H9 (cell line): Measurements from ENCODE around the gene ACR. TPM values are rescaled to one million over a fixed set of nuclear protein-coding genes. Genes with fewer than 3 reads are reported as not detected.

Experiments
- DNase-seq: peaks from one replicate; pipeline ENCODE4 v3.0.0-alpha.2; 2017
- H2AFZ ChIP-seq: one replicate; pipeline ENCODE4 v1.6.1; 2013; ENCODE audit warnings: mild to moderate bottlenecking, low read length, control low read depth, moderate library complexity
- H2AK5ac ChIP-seq: 2 replicates; pipeline ENCODE4 v1.6.1; 2013; ENCODE audit warnings: low read length, control low read depth, mixed read lengths; ENCODE audit not compliant: insufficient read length
- H2BK120ac ChIP-seq: one replicate; pipeline ENCODE4 v1.6.1; 2013; ENCODE audit warnings: low read depth, mild to moderate bottlenecking, low read length, control low read depth, inconsistent platforms; ENCODE audit not compliant: poor library complexity, severe bottlenecking
- H2BK12ac ChIP-seq: 2 replicates; pipeline ENCODE4 v1.6.1; 2013; ENCODE audit warnings: low read length, control low read depth, mixed read lengths, low read depth; ENCODE audit not compliant: insufficient read length
- H2BK15ac ChIP-seq: 2 replicates; pipeline ENCODE4 v1.6.1; 2013; ENCODE audit warnings: low read depth, low read length, control low read depth
- H2BK20ac ChIP-seq: one replicate; pipeline ENCODE4 v1.6.1; 2013; ENCODE audit warnings: low read depth, mild to moderate bottlenecking, low read length, control low read depth, inconsistent platforms; ENCODE audit not compliant: poor library complexity, severe bottlenecking
- H2BK5ac ChIP-seq: 2 replicates; pipeline ENCODE4 v1.6.1; 2013; ENCODE audit warnings: low read length, control low read depth, mixed read lengths; ENCODE audit not compliant: insufficient read length
- H3K14ac ChIP-seq: 2 replicates; pipeline ENCODE4 v1.6.1; 2013; ENCODE audit warnings: low read length, control low read depth; ENCODE audit not compliant: insufficient read depth
- H3K18ac ChIP-seq: 2 replicates; pipeline ENCODE4 v1.6.1; 2013; ENCODE audit warnings: low read depth, mild to moderate bottlenecking, mixed read lengths, low read length, control low read depth; ENCODE audit not compliant: insufficient read length
- H3K23ac ChIP-seq: 2 replicates; pipeline ENCODE4 v1.6.1; 2013; ENCODE audit warnings: low read length, control low read depth, mixed read lengths, low read depth; ENCODE audit not compliant: insufficient read length
- H3K23me2 ChIP-seq: 2 replicates; pipeline ENCODE4 v1.6.1; 2013; ENCODE audit warnings: low read depth, mild to moderate bottlenecking, mixed read lengths, low read length, control low read depth; ENCODE audit not compliant: insufficient read length, poor library complexity, severe bottlenecking
- H3K27ac ChIP-seq: 2 replicates; pipeline ENCODE4 v1.5.1; 2013; ENCODE audit warnings: low read length, control low read depth, mixed read lengths, low read depth; ENCODE audit not compliant: insufficient read length
- H3K27me3 ChIP-seq: 2 replicates; pipeline ENCODE4 v1.6.1; 2013; ENCODE audit warnings: low read length, control low read depth, inconsistent platforms; ENCODE audit not compliant: insufficient read depth
- H3K4ac ChIP-seq: 2 replicates; pipeline ENCODE4 v1.6.1; 2013; ENCODE audit warnings: low read depth, mild to moderate bottlenecking, control low read depth, inconsistent platforms, low read length, moderate library complexity
- H3K4me1 ChIP-seq: 2 replicates; pipeline ENCODE4 v1.6.1; 2013; ENCODE audit warnings: low read length, control low read depth, inconsistent platforms; ENCODE audit not compliant: insufficient read depth
- H3K4me2 ChIP-seq: 2 replicates; pipeline ENCODE4 v1.6.1; 2013; ENCODE audit warnings: low read length, control low read depth, mixed read lengths; ENCODE audit not compliant: insufficient read length, insufficient read depth
- H3K56ac ChIP-seq: 2 replicates; pipeline ENCODE4 v1.6.1; 2013; ENCODE audit warnings: low read depth, mild to moderate bottlenecking, mixed read lengths, low read length, control low read depth; ENCODE audit not compliant: insufficient read length
- H3K79me1 ChIP-seq: 2 replicates; pipeline ENCODE4 v1.6.1; 2013; ENCODE audit warnings: low read depth, mild to moderate bottlenecking, moderate library complexity, low read length, control low read depth, inconsistent platforms; ENCODE audit not compliant: insufficient read depth, poor library complexity, severe bottlenecking
- H3K79me2 ChIP-seq: 2 replicates; pipeline ENCODE4 v1.6.1; 2013; ENCODE audit warnings: low read length, control low read depth, inconsistent platforms; ENCODE audit not compliant: insufficient read depth
- H3K9ac ChIP-seq: 2 replicates; pipeline ENCODE4 v1.6.1; 2013; ENCODE audit warnings: low read length, control low read depth, mixed read lengths; ENCODE audit not compliant: insufficient read length; ENCODE audit errors: extremely low read depth
- H3K9me3 ChIP-seq: one replicate; pipeline ENCODE4 v1.6.1; 2013; ENCODE audit warnings: low read depth, low read length, inconsistent platforms; ENCODE audit not compliant: control insufficient read depth
- H3T11ph ChIP-seq: one replicate; pipeline ENCODE4 v1.6.1; 2013; ENCODE audit warnings: mild to moderate bottlenecking, low read length, control low read depth, inconsistent platforms
- H4K20me1 ChIP-seq: one replicate; pipeline ENCODE4 v1.6.1; 2013; ENCODE audit not compliant: control insufficient read depth, insufficient read length, insufficient read depth
- H4K5ac ChIP-seq: 2 replicates; pipeline ENCODE4 v1.6.1; 2013; ENCODE audit warnings: low read depth, mild to moderate bottlenecking, mixed read lengths, low read length, control low read depth; ENCODE audit not compliant: insufficient read length
- H4K8ac ChIP-seq: replicated peaks from 2 replicates; pipeline ENCODE4 v1.6.1; 2013; ENCODE audit warnings: low read length, control low read depth, mixed read lengths, low read depth; ENCODE audit not compliant: insufficient read length
- H4K91ac ChIP-seq: 2 replicates; pipeline ENCODE4 v1.6.1; 2013; ENCODE audit warnings: low read depth, mild to moderate bottlenecking, moderate library complexity, mixed read lengths, low read length, control low read depth; ENCODE audit not compliant: insufficient read length
- H3K27ac Mint-ChIP-seq, 3 experiments: 2 replicates in 2 of 3; 3 replicates in 1 of 3; pipeline ENCODE4 v1.8.0; 2020 to 2021; ENCODE audit warnings: mixed read lengths in 3 of 3, mild to moderate bottlenecking in 1 of 3, moderate library complexity in 1 of 3
- H3K27me3 Mint-ChIP-seq: 2 replicates; pipeline ENCODE4 v1.8.0; 2021; ENCODE audit warnings: low read depth, mild to moderate bottlenecking, moderate library complexity, mixed read lengths
- H3K36me3 Mint-ChIP-seq, 3 experiments: 2 replicates in 2 of 3; 3 replicates in 1 of 3; pipeline ENCODE4 v1.8.0; 2020 to 2021; ENCODE audit warnings: low read depth in 3 of 3, mixed read lengths in 3 of 3; ENCODE audit not compliant: insufficient read depth in 1 of 3
- H3K4me1 Mint-ChIP-seq, 2 experiments: 2 replicates each; pipeline ENCODE4 v1.8.0; 2020; ENCODE audit warnings: mixed read lengths in 2 of 2
- H3K4me3 Mint-ChIP-seq, 2 experiments: 2 replicates in 1 of 2; 3 replicates in 1 of 2; pipeline ENCODE4 v1.8.0; 2020 to 2021; ENCODE audit warnings: mild to moderate bottlenecking in 2 of 2, mixed read lengths in 2 of 2, moderate library complexity in 1 of 2
- H3K9me3 Mint-ChIP-seq, 2 experiments: 2 replicates in 1 of 2; 3 replicates in 1 of 2; pipeline ENCODE4 v1.8.0; 2020; ENCODE audit warnings: mild to moderate bottlenecking in 2 of 2, mixed read lengths in 2 of 2, moderate library complexity in 1 of 2
- WGBS: extraction: QIAGEN DNeasy Blood & Tissue Kit; methylation state at CpG from one replicate; pipeline ENCODE4 v1.1.7; 2013; ENCODE audit warnings: missing lambda C conversion rate, low lambda C conversion rate, mixed read lengths; ENCODE audit not compliant: insufficient read length; ENCODE audit errors: extremely low coverage; 5-methylcytosine and 5-hydroxymethylcytosine counted together
- total RNA-seq: library from RNA; stranded (reverse); gene quantifications from 2 replicates; pipeline ENCODE4 v1.2.1, GENCODE V29; 2021
- TF ChIP-seq, protein P1 (sequence below): fragments of 200-600 bp; sonication (generic); conservative IDR thresholded peaks from 3 replicates; pipeline ENCODE4 v1.8.0; 2021; ENCODE audit warnings: antibody characterized with exemption, mild to moderate bottlenecking

The ACR gene
- total RNA-seq, 1 experiment from 2014 or later, result 0.35 TPM

- Histone ChIP-seq H3K27me3 (peaks cover 5% of the 10 kb centered on the region; the same call in 1 of the 2 replicates), H3K23me2 (peaks cover 8% of the 10 kb centered on the region), H3K14ac (no peak overlapping the region), H3K4ac (no peak overlapping the region), H3T11ph (no peak overlapping the region), H2AK5ac (no peak overlapping the region), H3K4me2 (peak overlapping the region; percentile 40), H3K79me1 (no peaks in the 10 kb centered on the region), H2BK12ac (no peak overlapping the region), H3K4me1 (no peaks in the 10 kb centered on the region), H4K5ac (no peak overlapping the region), H4K91ac (no peak overlapping the region), H2BK120ac (no peak overlapping the region), H4K20me1 (no peaks in the 10 kb centered on the region), H3K23ac (no peak overlapping the region), H2BK20ac (no peak overlapping the region), H3K9me3 (no peaks in the 10 kb centered on the region), H3K79me2 (no peaks in the 10 kb centered on the region), H3K27ac (no peak overlapping the region), H2BK5ac (no peak overlapping the region), H3K18ac (no peak overlapping the region), H3K9ac (no peak overlapping the region), H2BK15ac (no peak overlapping the region), H4K8ac (no peak overlapping the region), H2AFZ (no peak overlapping the region), H3K56ac (no peak overlapping the region)
- Mint-ChIP-seq H3K9me3 (no peaks in the 10 kb centered on the region), H3K27me3 (peaks cover 56% of the 10 kb centered on the region), H3K4me1 (peaks cover 2 to 16% of the 10 kb centered on the region in 2 experiments), H3K4me3 (peak overlapping the region; percentile 58 to 80), H3K27ac (no peak overlapping the region), H3K36me3 (peaks cover 0 to 9% (median 4%) of the 10 kb centered on the region in 3 experiments; a peak in 4 of 7 replicates)
- DNase-seq, result no peak
- TF ChIP-seq, protein P1, sequence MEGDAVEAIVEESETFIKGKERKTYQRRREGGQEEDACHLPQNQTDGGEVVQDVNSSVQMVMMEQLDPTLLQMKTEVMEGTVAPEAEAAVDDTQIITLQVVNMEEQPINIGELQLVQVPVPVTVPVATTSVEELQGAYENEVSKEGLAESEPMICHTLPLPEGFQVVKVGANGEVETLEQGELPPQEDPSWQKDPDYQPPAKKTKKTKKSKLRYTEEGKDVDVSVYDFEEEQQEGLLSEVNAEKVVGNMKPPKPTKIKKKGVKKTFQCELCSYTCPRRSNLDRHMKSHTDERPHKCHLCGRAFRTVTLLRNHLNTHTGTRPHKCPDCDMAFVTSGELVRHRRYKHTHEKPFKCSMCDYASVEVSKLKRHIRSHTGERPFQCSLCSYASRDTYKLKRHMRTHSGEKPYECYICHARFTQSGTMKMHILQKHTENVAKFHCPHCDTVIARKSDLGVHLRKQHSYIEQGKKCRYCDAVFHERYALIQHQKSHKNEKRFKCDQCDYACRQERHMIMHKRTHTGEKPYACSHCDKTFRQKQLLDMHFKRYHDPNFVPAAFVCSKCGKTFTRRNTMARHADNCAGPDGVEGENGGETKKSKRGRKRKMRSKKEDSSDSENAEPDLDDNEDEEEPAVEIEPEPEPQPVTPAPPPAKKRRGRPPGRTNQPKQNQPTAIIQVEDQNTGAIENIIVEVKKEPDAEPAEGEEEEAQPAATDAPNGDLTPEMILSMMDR, result no peak
- WGBS, result no CpG with 5 or more reads among the region's 54 CpGs
These were observed 40.1 kb upstream of the ACR start for GRCh38 chr22:50697667-50698506.
